ENCODE data around the gene PPP2R5C. TPM values are rescaled to one million over a fixed set of nuclear protein-coding genes. Genes with fewer than 3 reads are reported as not detected.

The PPP2R5C gene
- total and polyA plus RNA-seq, 2 of the 4 experiments (the other 2 are of a cell fraction), result 65.9 to 78.7 TPM

DNA sequence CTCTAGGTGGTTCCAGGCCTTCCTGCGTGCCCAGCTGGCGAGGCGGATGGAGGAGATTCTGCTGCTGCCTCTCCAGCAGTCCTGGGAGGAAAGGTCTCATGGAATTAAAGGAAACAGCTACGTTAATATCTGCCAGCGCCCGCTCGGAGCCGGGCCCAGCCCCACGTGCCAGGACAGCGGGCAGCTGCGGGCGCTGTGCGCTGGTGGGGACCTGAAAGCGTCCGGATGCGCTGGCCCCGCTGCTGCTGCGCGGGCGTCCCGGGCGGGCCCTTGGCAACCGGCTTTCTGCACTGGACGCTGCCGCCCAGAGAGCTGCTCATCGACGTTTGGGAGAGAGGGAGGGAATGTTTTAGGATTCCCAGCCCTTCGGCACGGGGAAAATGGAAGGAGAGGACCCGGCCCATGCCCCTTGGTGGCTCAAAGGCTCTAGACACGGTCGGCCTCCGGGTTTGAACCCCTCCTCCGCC lies 194.2 kb downstream of the PPP2R5C start:
- Histone ChIP-seq H2BK5ac (ENCODE audit: low read depth, low read length, poor library complexity, severe bottlenecking) (no peak overlapping the region), H2AFZ (replicated peaks; ENCODE audit: low read length, poor library complexity) (peak overlapping the region; percentile 47), H3K79me1 (ENCODE audit: low read depth in 1 of 2, low read length in 2 of 2) (0 out of 4 replicates have a peak, but pooled peaks cover 0 to under 1% of the 10 kb centered on the region in 2 experiments), H2AK9ac (replicated peaks; ENCODE audit: low read depth, low read length, poor library complexity) (no peak overlapping the region), H3K36me3 (ENCODE audit: control insufficient read depth, insufficient read depth, low read length) (no peaks in the 10 kb centered on the region), H2BK15ac (ENCODE audit: low read depth, low read length) (no peak overlapping the region), H4K5ac (ENCODE audit: low read depth, low read length) (no peak overlapping the region), H3K56ac (ENCODE audit: extremely low read depth, insufficient read depth, low read length) (no peak overlapping the region), H3K9ac (ENCODE audit: low read depth, low read length) (no peak overlapping the region), H3K4ac (ENCODE audit: low read depth, low read length) (no peak overlapping the region), H2AK5ac (ENCODE audit: low read depth, low read length) (no peak overlapping the region), H3K9me3 (ENCODE audit: control insufficient read depth, insufficient read depth, low read length) (no peaks in the 10 kb centered on the region), H4K8ac (ENCODE audit: low read depth in 2 of 2, low read length in 2 of 2) (no peak overlapping the region), H3K4me3 (ENCODE audit: insufficient read depth, low read depth, low read length) (no peak overlapping the region), H2BK20ac (ENCODE audit: low read depth, low read length) (no peak overlapping the region), H4K91ac (ENCODE audit: insufficient read depth, low read depth, low read length) (no peak overlapping the region), H3K27me3 (ENCODE audit: control insufficient read depth, insufficient read depth, low read length) (no peaks in the 10 kb centered on the region; the same call in 1 of the 2 replicates), H2BK120ac (ENCODE audit: low read depth, low read length) (no peak overlapping the region), H3K9me1 (ENCODE audit: insufficient read depth, low read length) (no peaks in the 10 kb centered on the region), H3K14ac (replicated peaks; ENCODE audit: low read depth, low read length) (no peak overlapping the region), H3K4me2 (ENCODE audit: low read depth, low read length) (no peak overlapping the region), H3K23ac (ENCODE audit: low read depth, low read length) (no peak overlapping the region), H3K18ac (ENCODE audit: low read depth, low read length) (no peak overlapping the region), H3K4me1 (ENCODE audit: control insufficient read depth, insufficient read depth, low read length) (no peaks in the 10 kb centered on the region), H4K20me1 (ENCODE audit: insufficient read depth, low read length) (no peaks in the 10 kb centered on the region), H3K27ac (ENCODE audit: insufficient read depth, low read length) (no peak overlapping the region)
- POLR2A ChIA-PET (ENCODE audit: unreplicated experiment), result no interaction called here
- no peak for ATAC-seq (ENCODE audit: low read depth)
- CTCF ChIA-PET, result no interaction called here
- dilution Hi-C loops (cut with HindIII; ENCODE audit: low sequenced_read_pairs, unreplicated experiment), result no loop called here
- intact Hi-C loops (cut with micrococcal nuclease), result no loop called here
- TF ChIP-seq CEBPB (IDR thresholded peaks at IDR 0.05; ENCODE audit: low read depth, low read length), result no peak
- TF ChIP-seq RFX5 (IDR thresholded peaks at IDR 0.05; ENCODE audit: low read depth, low read length), result no peak
- no peak for TF ChIP-seq CHD1 (IDR thresholded peaks at IDR 0.05; ENCODE audit: low read depth, low read length)
- DNase-seq, result no peak
- 59% methylated on average over 11 of the region's 34 CpGs; no CpG with 5 or more reads in 1 of the 2 experiments for WGBS, 2 experiments (ENCODE audit: extremely low coverage in 2 of 2, insufficient read length in 1 of 2)
- BruUV-seq (replicated peaks), result no TSS peak
- in situ Hi-C loops (cut with MboI; ENCODE audit: low sequenced_read_pairs), result loop anchor here (25.0 kb wide), 1 partner anchor 357 kb away; the partner anchor contains the start of genes MOK and ZNF839
